ENCODE measurements around the gene SPEN.
"Not testable (repeated sequence)": the region's sequence is repeated elsewhere in the genome, so short reads cannot be mapped to it uniquely, and the experiment has no call there.

Gene SPEN

GRCh38 chr1:15847100-15847892 is at the start of gene SPEN:
TSS of gene SPEN (plus strand) at chr1:15847707. CDS start at chr1:15848068, 361 bp downstream.
- TF ChIP-seq Cebpa-rat (IDR thresholded peaks at IDR 0.05) = no peak; the same call in 1 of the 2 replicates
- Histone ChIP-seq H3K4me2 (peak within 1 kb of the TSS; percentile 92), H3K27me3 (no peaks in the 10 kb centered on the region), H4K20me1 (peaks cover 26% of the 10 kb centered on the region), H3K36me3 (no peaks in the 10 kb centered on the region), H3K27ac (peak within 1 kb of the TSS; percentile 98), H3K9ac (peak within 1 kb of the TSS; percentile 99), H3K4me1 (peaks cover 71% of the 10 kb centered on the region), H3K4me3 (peak within 1 kb of the TSS; percentile 99), H3K9me3 (no peaks in the 10 kb centered on the region)

GRCh38 chr1:15799004-15799867 is 48.3 kb upstream of the SPEN start:
- Histone ChIP-seq H4K20me1 (no peaks in the 10 kb centered on the region), H3K4me2 (peak overlapping the region; percentile 66; the same call in 1 of the 2 replicates), H3K4me3 (no peak overlapping the region), H3K36me3 (no peaks in the 10 kb centered on the region), H3K9me3 (no peaks in the 10 kb centered on the region), H3K4me1 (peaks cover 32% of the 10 kb centered on the region), H3K27me3 (no peaks in the 10 kb centered on the region), H3K27ac (no peak overlapping the region), H3K9ac (no peak overlapping the region)
- no peak for TF ChIP-seq Cebpa-rat (IDR thresholded peaks at IDR 0.05)

GRCh38 chr1:15799928-15800835 is 47.3 kb upstream of the SPEN start:
- no peak for TF ChIP-seq Cebpa-rat (IDR thresholded peaks at IDR 0.05)
- peaks cover 32% of the 10 kb centered on the region for H3K4me1 ChIP-seq
- H3K9me3 ChIP-seq = no peaks in the 10 kb centered on the region
- no peak overlapping the region for H3K9ac ChIP-seq
- no peak overlapping the region for H3K27ac ChIP-seq
- H3K4me2 ChIP-seq = peak overlapping the region; percentile 66
- no peak overlapping the region for H3K4me3 ChIP-seq
- H3K36me3 ChIP-seq = no peaks in the 10 kb centered on the region
- H4K20me1 ChIP-seq = no peaks in the 10 kb centered on the region
- no peaks in the 10 kb centered on the region for H3K27me3 ChIP-seq

GRCh38 chr1:15802234-15802965 is 45.1 kb upstream of the SPEN start:
- Histone ChIP-seq H3K9me3 (no peaks in the 10 kb centered on the region), H3K4me3 (no peak overlapping the region), H3K27ac (no peak overlapping the region), H3K9ac (no peak overlapping the region), H3K4me1 (peaks cover 32% of the 10 kb centered on the region), H3K36me3 (no peaks in the 10 kb centered on the region), H3K4me2 (peak overlapping the region; percentile 20; the same call in 1 of the 2 replicates), H3K27me3 (no peaks in the 10 kb centered on the region), H4K20me1 (no peaks in the 10 kb centered on the region)
- no peak for TF ChIP-seq Cebpa-rat (IDR thresholded peaks at IDR 0.05)

GRCh38 chr1:15803380-15803779 is 44.1 kb upstream of the SPEN start:
- H3K4me1 ChIP-seq = peaks cover 32% of the 10 kb centered on the region

GRCh38 chr1:15804060-15804459 is 43.4 kb upstream of the SPEN start:
- H3K36me3 ChIP-seq = no peaks in the 10 kb centered on the region
- no peaks in the 10 kb centered on the region for H4K20me1 ChIP-seq
- H3K27me3 ChIP-seq = no peaks in the 10 kb centered on the region
- H3K9me3 ChIP-seq = no peaks in the 10 kb centered on the region
- no peak for TF ChIP-seq Cebpa-rat (IDR thresholded peaks at IDR 0.05)
- no peak overlapping the region for H3K9ac ChIP-seq
- H3K4me2 ChIP-seq = no peak overlapping the region
- no peak overlapping the region for H3K27ac ChIP-seq
- H3K4me3 ChIP-seq = no peak overlapping the region
- peaks cover 29% of the 10 kb centered on the region for H3K4me1 ChIP-seq

More at GRCh38 chr1:15803380-15803779, 44.1 kb upstream of the SPEN start:
- H3K36me3 ChIP-seq = no peaks in the 10 kb centered on the region
- H3K4me2 ChIP-seq = no peak overlapping the region
- H3K9me3 ChIP-seq = no peaks in the 10 kb centered on the region
- no peaks in the 10 kb centered on the region for H3K27me3 ChIP-seq
- no peak overlapping the region for H3K4me3 ChIP-seq
- no peak for TF ChIP-seq Cebpa-rat (IDR thresholded peaks at IDR 0.05)
- no peak overlapping the region for H3K27ac ChIP-seq
- H4K20me1 ChIP-seq = no peaks in the 10 kb centered on the region
- no peak overlapping the region for H3K9ac ChIP-seq

- Histone ChIP-seq H3K27me3 (no peaks in the 10 kb centered on the region), H4K20me1 (no peaks in the 10 kb centered on the region), H3K4me3 (no peak overlapping the region), H3K27ac (no peak overlapping the region), H3K4me2 (no peak overlapping the region), H3K4me1 (peaks cover 10% of the 10 kb centered on the region), H3K9me3 (no peaks in the 10 kb centered on the region), H3K36me3 (no peaks in the 10 kb centered on the region), H3K9ac (no peak overlapping the region)
- no peak for TF ChIP-seq Cebpa-rat (IDR thresholded peaks at IDR 0.05)
These were observed 40.4 kb upstream of the SPEN start for GRCh38 chr1:15807121-15807520.

GRCh38 chr1:15807549-15807948 is 40.0 kb upstream of the SPEN start, which contains the start of gene UQCRHL:
TSS of gene UQCRHL (minus strand) at chr1:15807649. CDS start at chr1:15807649, 0 bp downstream.
- not testable (repeated sequence) for H3K4me1 ChIP-seq, H3K9ac ChIP-seq, H3K4me2 ChIP-seq, H3K27ac ChIP-seq, H3K4me3 ChIP-seq, H3K9me3 ChIP-seq, H4K20me1 ChIP-seq, H3K36me3 ChIP-seq, H3K27me3 ChIP-seq

- Histone ChIP-seq H3K4me2 (no peak overlapping the region), H3K27ac (no peak overlapping the region), H4K20me1 (no peaks in the 10 kb centered on the region), H3K36me3 (no peaks in the 10 kb centered on the region), H3K4me3 (no peak overlapping the region), H3K9ac (no peak overlapping the region), H3K9me3 (no peaks in the 10 kb centered on the region), H3K27me3 (no peaks in the 10 kb centered on the region), H3K4me1 (peaks cover 14% of the 10 kb centered on the region)
- TF ChIP-seq Cebpa-rat (IDR thresholded peaks at IDR 0.05) = no peak
These were observed 38.6 kb upstream of the SPEN start for GRCh38 chr1:15808955-15809354.

All from BLaER1 (cell line).